ENCODE data around the gene ZNF346. TPM values are rescaled to one million over a fixed set of nuclear protein-coding genes. Genes with fewer than 3 reads are reported as not detected.

ZNF346 gene
- total RNA-seq, 1 experiment from 2014 or later = 32.5 TPM

- H3K4me3 Mint-ChIP-seq (ENCODE audit: unreplicated experiment) = no peak overlapping the region
- H3K27me3 Mint-ChIP-seq (ENCODE audit: insufficient read depth, unreplicated experiment) = no peaks in the 10 kb centered on the region
- no peak overlapping the region for H3K27ac Mint-ChIP-seq (ENCODE audit: low read depth, unreplicated experiment)
- no peak for DNase-seq (ENCODE audit: unreplicated experiment)
- intact Hi-C loops (cut with micrococcal nuclease) = no loop called here
- peaks cover 12% of the 10 kb centered on the region for H3K4me1 Mint-ChIP-seq (ENCODE audit: insufficient read depth, unreplicated experiment)
- ChIA-PET POLR2A (interaction anchor here (0.7 to 1.9 kb wide), 6 partner anchors 10 to 120 kb away, joined by 3 to 8 read pairs (median 4); no protein-coding TSS in a partner anchor), CTCF (interaction anchor here (0.6 to 1.0 kb wide), 4 partner anchors 36 to 642 kb away, joined by 3 to 5 read pairs (median 3); no protein-coding TSS in a partner anchor)
- H3K9me3 Mint-ChIP-seq (ENCODE audit: unreplicated experiment) = no peaks in the 10 kb centered on the region
- no peak for TF ChIP-seq CTCF (IDR thresholded peaks at IDR 0.05; ENCODE audit: unreplicated experiment)
- BruUV-seq (replicated peaks) = no TSS peak
- H3K36me3 Mint-ChIP-seq (ENCODE audit: insufficient read depth, unreplicated experiment) = peaks cover 57% of the 10 kb centered on the region
These were observed 19.4 kb downstream of the ZNF346 start for GRCh38 chr5:177041936-177042335.

GRCh38 chr5:177043114-177043513 lies 20.6 kb downstream of the ZNF346 start:
- H3K36me3 Mint-ChIP-seq (ENCODE audit: insufficient read depth, unreplicated experiment) = peaks cover 68% of the 10 kb centered on the region
- CTCF ChIA-PET = interaction anchor here (0.7 to 3.3 kb wide), 2 partner anchors 29 to 108 kb away, joined by 3 to 12 read pairs; no protein-coding TSS in a partner anchor
- no TSS peak for BruUV-seq (replicated peaks)
- POLR2A ChIA-PET = no interaction called here
- no peaks in the 10 kb centered on the region for H3K27me3 Mint-ChIP-seq (ENCODE audit: insufficient read depth, unreplicated experiment)
- H3K27ac Mint-ChIP-seq (ENCODE audit: low read depth, unreplicated experiment) = no peak overlapping the region
- TF ChIP-seq CTCF (IDR thresholded peaks at IDR 0.05; ENCODE audit: unreplicated experiment) = no peak
- peaks cover 12% of the 10 kb centered on the region for H3K4me1 Mint-ChIP-seq (ENCODE audit: insufficient read depth, unreplicated experiment)
- intact Hi-C loops (cut with micrococcal nuclease) = no loop called here
- H3K9me3 Mint-ChIP-seq (ENCODE audit: unreplicated experiment) = no peaks in the 10 kb centered on the region
- DNase-seq (ENCODE audit: unreplicated experiment) = no peak
- H3K4me3 Mint-ChIP-seq (ENCODE audit: unreplicated experiment) = no peak overlapping the region

DNA sequence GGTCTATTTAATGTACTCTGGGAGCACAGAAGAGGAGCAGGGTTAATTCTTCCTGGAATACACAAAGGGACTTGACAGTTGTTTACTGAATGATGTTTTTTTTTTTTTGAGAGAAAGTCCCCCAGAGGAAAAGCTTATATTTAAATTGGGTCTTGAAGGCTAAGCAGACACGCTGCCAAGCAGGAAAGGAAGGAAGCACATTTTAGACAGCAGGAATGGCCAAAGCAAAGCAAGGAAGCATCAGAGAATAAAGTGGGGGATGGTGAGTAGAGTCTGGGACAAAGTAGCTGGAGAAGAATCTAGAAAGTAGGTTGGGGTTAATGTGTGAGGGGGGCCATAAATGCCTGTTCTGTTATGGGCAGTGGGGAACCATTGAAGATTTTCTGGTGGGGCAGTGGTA lies 21.5 kb downstream of the ZNF346 start:
- ChIA-PET CTCF (interaction anchor here (0.5 to 3.3 kb wide), 3 partner anchors 28 to 1124 kb away, joined by 3 to 12 read pairs (median 3); no protein-coding TSS in a partner anchor), POLR2A (interaction anchor here (1.0 to 1.1 kb wide), 2 partner anchors 20 to 38 kb away, joined by 3 read pairs; no protein-coding TSS in a partner anchor)
- H3K27me3 Mint-ChIP-seq (ENCODE audit: insufficient read depth, unreplicated experiment) = no peaks in the 10 kb centered on the region
- no peaks in the 10 kb centered on the region for H3K9me3 Mint-ChIP-seq (ENCODE audit: unreplicated experiment)
- intact Hi-C loops (cut with micrococcal nuclease) = no loop called here
- H3K27ac Mint-ChIP-seq (ENCODE audit: low read depth, unreplicated experiment) = peak overlapping the region; percentile 11
- H3K36me3 Mint-ChIP-seq (ENCODE audit: insufficient read depth, unreplicated experiment) = peaks cover 76% of the 10 kb centered on the region
- BruUV-seq (replicated peaks) = no TSS peak
- no peak overlapping the region for H3K4me3 Mint-ChIP-seq (ENCODE audit: unreplicated experiment)
- TF ChIP-seq CTCF (IDR thresholded peaks at IDR 0.05; ENCODE audit: unreplicated experiment) = no peak
- H3K4me1 Mint-ChIP-seq (ENCODE audit: insufficient read depth, unreplicated experiment) = peaks cover 12% of the 10 kb centered on the region
- DNase-seq (ENCODE audit: unreplicated experiment) = no peak

DNA sequence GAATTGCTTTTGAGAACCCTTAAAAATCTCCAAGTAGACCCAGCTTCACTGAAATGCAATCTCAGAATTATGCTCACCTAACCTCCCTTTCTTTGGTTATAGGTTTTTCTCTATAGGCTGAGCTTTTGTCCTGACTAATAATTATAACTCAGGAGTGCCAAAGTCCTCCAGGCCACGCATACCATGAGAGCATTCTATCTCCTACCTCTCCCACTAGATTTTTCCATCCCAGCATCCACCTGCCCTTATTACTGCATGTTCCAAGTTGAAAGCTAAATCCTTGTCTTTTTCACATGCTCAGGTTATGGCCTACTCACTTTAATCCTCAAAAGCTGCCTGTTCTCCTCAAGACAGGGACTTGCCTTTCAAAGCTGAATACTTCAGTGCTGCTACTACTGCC lies 22.1 kb downstream of the ZNF346 start:
- no peaks in the 10 kb centered on the region for H3K9me3 Mint-ChIP-seq (ENCODE audit: unreplicated experiment)
- no peak for DNase-seq (ENCODE audit: unreplicated experiment)
- POLR2A ChIA-PET = interaction anchor here (1.0 to 1.2 kb wide), 3 partner anchors 21 to 42 kb away, joined by 3 read pairs; partner anchors contain the start of gene FGFR4
- H3K36me3 Mint-ChIP-seq (ENCODE audit: insufficient read depth, unreplicated experiment) = peaks cover 83% of the 10 kb centered on the region
- peaks cover 12% of the 10 kb centered on the region for H3K4me1 Mint-ChIP-seq (ENCODE audit: insufficient read depth, unreplicated experiment)
- H3K4me3 Mint-ChIP-seq (ENCODE audit: unreplicated experiment) = no peak overlapping the region
- H3K27ac Mint-ChIP-seq (ENCODE audit: low read depth, unreplicated experiment) = no peak overlapping the region
- TF ChIP-seq CTCF (IDR thresholded peaks at IDR 0.05; ENCODE audit: unreplicated experiment) = no peak
- intact Hi-C loops (cut with micrococcal nuclease) = no loop called here
- CTCF ChIA-PET = interaction anchor here (0.5 to 3.3 kb wide), 4 partner anchors 27 to 1125 kb away, joined by 3 to 12 read pairs (median 3); no protein-coding TSS in a partner anchor
- BruUV-seq (replicated peaks) = no TSS peak
- no peaks in the 10 kb centered on the region for H3K27me3 Mint-ChIP-seq (ENCODE audit: insufficient read depth, unreplicated experiment)
